Thyroid gland (tissue), 4 donors: ENCODE data around the gene CDKN3. TPM values are rescaled to one million over a fixed set of nuclear protein-coding genes. Genes with fewer than 3 reads are reported as not detected.
"Not testable (repeated sequence)": the region's sequence is repeated elsewhere in the genome, so short reads cannot be mapped to it uniquely, and the experiment has no call there.

ENCODE experiments used
- DNase-seq, 2 donors: peaks; one replicate each; pipeline ENCODE4 v3.0.0-alpha.2; 2019
- H3K27ac ChIP-seq, 3 donors: fragments of 200-600 bp; sonication (generic); 1 replicate in 2 of 3; 2 replicates in 1 of 3; pipeline ENCODE4 v1.5.1; 2016 to 2019; ENCODE audit warnings: mild to moderate bottlenecking in 1 of 3, moderate library complexity in 1 of 3
- H3K27me3 ChIP-seq: fragments of 200-600 bp; sonication (generic); one replicate; pipeline ENCODE4 v1.5.1; 2019
- H3K36me3 ChIP-seq, 2 donors: fragments of 200-600 bp; sonication (generic); one replicate each; pipeline ENCODE4 v1.5.1; 2016 to 2019
- H3K4me1 ChIP-seq, 2 donors: fragments of 200-600 bp; sonication (generic); one replicate each; pipeline ENCODE4 v1.5.1; 2017 to 2019
- H3K4me3 ChIP-seq, 3 donors: fragments of 200-600 bp; sonication (generic); replicated peaks in 1 of 3; 1 replicate in 2 of 3; 2 replicates in 1 of 3; pipeline ENCODE4 v1.5.1; 2016; ENCODE audit warnings: mild to moderate bottlenecking in 1 of 3
- H3K9me3 ChIP-seq: fragments of 200-600 bp; sonication (generic); one replicate; pipeline ENCODE4 v1.5.1; 2017
- CTCF ChIP-seq, 6 experiments: fragments of 200-600 bp in 3 of 6; fragments of 450-650 bp in 3 of 6; sonication (generic) in 3 of 6; IDR thresholded peaks; one replicate each; pipeline ENCODE4 v1.5.1; 2016 to 2019; ENCODE audit warnings: antibody characterized with exemption in 6 of 6, mild to moderate bottlenecking in 2 of 6, inconsistent platforms in 1 of 6, moderate library complexity in 1 of 6
- POLR2A ChIP-seq, 2 donors: fragments of 450-650 bp; IDR thresholded peaks; one replicate each; pipeline ENCODE4 v1.6.1; 2017; ENCODE audit warnings: antibody characterized with exemption in 2 of 2, mild to moderate bottlenecking in 2 of 2, moderate library complexity in 1 of 2
- WGBS, 2 donors: methylation state at CpG; one replicate each; pipeline ENCODE4 v1.1.5; 2017; 5-methylcytosine and 5-hydroxymethylcytosine counted together
- intact Hi-C: fragments of 100-400 bp; cut with DNase I; formaldehyde crosslinking; loops from one replicate; pipeline ENCODE4 v1.15.1; 2023
- total RNA-seq, 4 donors: library from RNA; depleted of rRNA; stranded (reverse); fragments of >200 nt; gene quantifications; one replicate each; pipeline ENCODE4 v1.2.3, GENCODE V29; 2016

The CDKN3 gene
- total RNA-seq, 4 donors from 2014 or later: 0.78 to 8.2 (median 4.9) TPM

- Histone ChIP-seq H3K4me3 (no peak overlapping the region), H3K4me1 (no peaks in the 10 kb centered on the region), H3K9me3 (no peaks in the 10 kb centered on the region), H3K27me3 (no peaks in the 10 kb centered on the region), H3K27ac (no peak overlapping the region), H3K36me3 (no peaks in the 10 kb centered on the region)
- intact Hi-C loops: no loop called here
- TF ChIP-seq POLR2A (IDR thresholded peaks at IDR 0.05) (no peak), CTCF (IDR thresholded peaks at IDR 0.05) (no peak)
- no peak for DNase-seq
These were observed 15.0 kb upstream of the CDKN3 start for GRCh38 chr14:54381821-54382220.

- no peaks in the 10 kb centered on the region for H3K4me1 ChIP-seq
- H3K4me3 ChIP-seq: no peak overlapping the region
- H3K36me3 ChIP-seq: no peaks in the 10 kb centered on the region
- no peaks in the 10 kb centered on the region for H3K27me3 ChIP-seq
- WGBS, 2 donors: 68 to 77% methylated on average over 4 of the region's 4 CpGs
- DNase-seq: no peak
- intact Hi-C loops: no loop called here
- H3K9me3 ChIP-seq: no peaks in the 10 kb centered on the region
- no peak overlapping the region for H3K27ac ChIP-seq
- TF ChIP-seq POLR2A (IDR thresholded peaks at IDR 0.05) (no peak), CTCF (IDR thresholded peaks at IDR 0.05) (no peak)
These were observed 13.0 kb upstream of the CDKN3 start for GRCh38 chr14:54383835-54384234.

DNA sequence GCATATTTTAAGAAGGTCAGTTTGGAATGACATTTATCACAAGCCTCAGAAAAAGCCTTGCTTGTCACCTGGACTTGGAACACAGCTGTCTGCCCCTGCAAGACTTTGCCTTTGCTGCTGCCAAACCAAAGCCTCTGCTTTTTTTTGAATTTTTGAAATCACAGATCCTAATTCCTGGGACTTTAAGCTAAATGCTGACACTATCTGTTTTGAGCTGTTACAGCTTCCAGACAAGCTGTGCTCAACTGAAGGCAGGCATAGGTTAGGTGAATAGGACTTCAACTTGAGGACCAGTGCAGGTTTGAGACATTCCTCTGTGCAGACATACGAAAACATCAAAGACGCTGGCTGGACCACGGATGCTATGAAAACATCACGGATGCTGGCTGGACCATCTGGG lies 11.3 kb upstream of the CDKN3 start:
- no peak for DNase-seq
- intact Hi-C loops: no loop called here
- WGBS, 2 donors: 69 to 71% methylated on average over 4 of the region's 4 CpGs
- H3K27me3 ChIP-seq: no peaks in the 10 kb centered on the region
- no peaks in the 10 kb centered on the region for H3K4me1 ChIP-seq
- no peaks in the 10 kb centered on the region for H3K9me3 ChIP-seq
- no peak overlapping the region for H3K27ac ChIP-seq
- no peak overlapping the region for H3K4me3 ChIP-seq
- TF ChIP-seq CTCF (IDR thresholded peaks at IDR 0.05) (no peak), POLR2A (IDR thresholded peaks at IDR 0.05) (no peak)
- no peaks in the 10 kb centered on the region for H3K36me3 ChIP-seq

DNA sequence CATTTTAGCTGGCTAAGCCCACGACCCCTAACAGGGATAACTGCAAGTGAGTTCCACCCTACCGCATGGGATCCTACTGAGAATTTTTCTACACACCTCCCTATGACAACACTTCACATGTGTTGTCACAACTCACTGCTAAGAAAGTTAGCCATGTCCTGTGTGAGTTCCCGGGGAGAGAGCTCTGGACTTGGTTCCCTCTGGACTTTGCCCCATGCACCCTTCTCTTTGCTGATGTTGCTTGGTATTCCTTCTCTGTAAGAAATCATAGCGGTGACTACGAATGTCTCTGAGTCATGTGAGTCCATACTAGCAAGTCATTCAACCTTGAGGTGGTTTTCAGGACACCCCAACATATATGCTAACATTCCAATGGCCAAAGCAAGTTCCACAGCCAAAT lies 9.5 kb upstream of the CDKN3 start:
- TF ChIP-seq POLR2A (IDR thresholded peaks at IDR 0.05): no peak
- no peak for TF ChIP-seq CTCF (IDR thresholded peaks at IDR 0.05)
- Histone ChIP-seq H3K36me3 (no peaks in the 10 kb centered on the region), H3K4me1 (no peaks in the 10 kb centered on the region), H3K9me3 (no peaks in the 10 kb centered on the region), H3K27ac (no peak overlapping the region), H3K4me3 (no peak overlapping the region), H3K27me3 (no peaks in the 10 kb centered on the region)
- DNase-seq: no peak
- WGBS, 2 donors: 83 to 91% methylated on average over 5 of the region's 5 CpGs
- intact Hi-C loops: no loop called here

GRCh38 chr14:54392131-54392859 lies 4.5 kb upstream of the CDKN3 start:
- Histone ChIP-seq H3K4me3 (no peak overlapping the region), H3K36me3 (no peaks in the 10 kb centered on the region), H3K27ac (no peak overlapping the region), H3K9me3 (no peaks in the 10 kb centered on the region), H3K4me1 (peaks cover 2 to 3% of the 10 kb centered on the region in 2 donors), H3K27me3 (no peaks in the 10 kb centered on the region)
- WGBS, 2 donors: 81 to 92% methylated on average over 14 of the region's 14 CpGs
- DNase-seq: no peak
- TF ChIP-seq CTCF (IDR thresholded peaks at IDR 0.05) (no peak), POLR2A (IDR thresholded peaks at IDR 0.05) (no peak)
- intact Hi-C loops: no loop called here

GRCh38 chr14:54392986-54393884 lies 3.6 kb upstream of the CDKN3 start:
- H3K4me1 ChIP-seq, intact Hi-C loops, H3K27me3 ChIP-seq, H3K27ac ChIP-seq, H3K36me3 ChIP-seq, DNase-seq, H3K4me3 ChIP-seq, H3K9me3 ChIP-seq: not testable (repeated sequence)
- 93% methylated on average over 26 to 30 of the region's 68 CpGs for WGBS, 2 donors
